H9 (cell line): ENCODE measurements around the gene SPCS2. TPM values are rescaled to one million over a fixed set of nuclear protein-coding genes. Genes with fewer than 3 reads are reported as not detected.

ENCODE experiments used
- DNase-seq: peaks from one replicate; pipeline ENCODE4 v3.0.0-alpha.2; 2017
- H2AFZ ChIP-seq: one replicate; pipeline ENCODE4 v1.6.1; 2013; ENCODE audit warnings: mild to moderate bottlenecking, low read length, control low read depth, moderate library complexity
- H2AK5ac ChIP-seq: 2 replicates; pipeline ENCODE4 v1.6.1; 2013; ENCODE audit warnings: low read length, control low read depth, mixed read lengths; ENCODE audit not compliant: insufficient read length
- H2BK120ac ChIP-seq: one replicate; pipeline ENCODE4 v1.6.1; 2013; ENCODE audit warnings: low read depth, mild to moderate bottlenecking, low read length, control low read depth, inconsistent platforms; ENCODE audit not compliant: poor library complexity, severe bottlenecking
- H2BK12ac ChIP-seq: 2 replicates; pipeline ENCODE4 v1.6.1; 2013; ENCODE audit warnings: low read length, control low read depth, mixed read lengths, low read depth; ENCODE audit not compliant: insufficient read length
- H2BK15ac ChIP-seq: 2 replicates; pipeline ENCODE4 v1.6.1; 2013; ENCODE audit warnings: low read depth, low read length, control low read depth
- H2BK20ac ChIP-seq: one replicate; pipeline ENCODE4 v1.6.1; 2013; ENCODE audit warnings: low read depth, mild to moderate bottlenecking, low read length, control low read depth, inconsistent platforms; ENCODE audit not compliant: poor library complexity, severe bottlenecking
- H2BK5ac ChIP-seq: 2 replicates; pipeline ENCODE4 v1.6.1; 2013; ENCODE audit warnings: low read length, control low read depth, mixed read lengths; ENCODE audit not compliant: insufficient read length
- H3K14ac ChIP-seq: 2 replicates; pipeline ENCODE4 v1.6.1; 2013; ENCODE audit warnings: low read length, control low read depth; ENCODE audit not compliant: insufficient read depth
- H3K18ac ChIP-seq: 2 replicates; pipeline ENCODE4 v1.6.1; 2013; ENCODE audit warnings: low read depth, mild to moderate bottlenecking, mixed read lengths, low read length, control low read depth; ENCODE audit not compliant: insufficient read length
- H3K23ac ChIP-seq: 2 replicates; pipeline ENCODE4 v1.6.1; 2013; ENCODE audit warnings: low read length, control low read depth, mixed read lengths, low read depth; ENCODE audit not compliant: insufficient read length
- H3K23me2 ChIP-seq: 2 replicates; pipeline ENCODE4 v1.6.1; 2013; ENCODE audit warnings: low read depth, mild to moderate bottlenecking, mixed read lengths, low read length, control low read depth; ENCODE audit not compliant: insufficient read length, poor library complexity, severe bottlenecking
- H3K27ac ChIP-seq: 2 replicates; pipeline ENCODE4 v1.5.1; 2013; ENCODE audit warnings: low read length, control low read depth, mixed read lengths, low read depth; ENCODE audit not compliant: insufficient read length
- H3K27me3 ChIP-seq: 2 replicates; pipeline ENCODE4 v1.6.1; 2013; ENCODE audit warnings: low read length, control low read depth, inconsistent platforms; ENCODE audit not compliant: insufficient read depth
- H3K4ac ChIP-seq: 2 replicates; pipeline ENCODE4 v1.6.1; 2013; ENCODE audit warnings: low read depth, mild to moderate bottlenecking, control low read depth, inconsistent platforms, low read length, moderate library complexity
- H3K4me1 ChIP-seq: 2 replicates; pipeline ENCODE4 v1.6.1; 2013; ENCODE audit warnings: low read length, control low read depth, inconsistent platforms; ENCODE audit not compliant: insufficient read depth
- H3K4me2 ChIP-seq: 2 replicates; pipeline ENCODE4 v1.6.1; 2013; ENCODE audit warnings: low read length, control low read depth, mixed read lengths; ENCODE audit not compliant: insufficient read length, insufficient read depth
- H3K56ac ChIP-seq: 2 replicates; pipeline ENCODE4 v1.6.1; 2013; ENCODE audit warnings: low read depth, mild to moderate bottlenecking, mixed read lengths, low read length, control low read depth; ENCODE audit not compliant: insufficient read length
- H3K79me1 ChIP-seq: 2 replicates; pipeline ENCODE4 v1.6.1; 2013; ENCODE audit warnings: low read depth, mild to moderate bottlenecking, moderate library complexity, low read length, control low read depth, inconsistent platforms; ENCODE audit not compliant: insufficient read depth, poor library complexity, severe bottlenecking
- H3K79me2 ChIP-seq: 2 replicates; pipeline ENCODE4 v1.6.1; 2013; ENCODE audit warnings: low read length, control low read depth, inconsistent platforms; ENCODE audit not compliant: insufficient read depth
- H3K9ac ChIP-seq: 2 replicates; pipeline ENCODE4 v1.6.1; 2013; ENCODE audit warnings: low read length, control low read depth, mixed read lengths; ENCODE audit not compliant: insufficient read length; ENCODE audit errors: extremely low read depth
- H3K9me3 ChIP-seq: one replicate; pipeline ENCODE4 v1.6.1; 2013; ENCODE audit warnings: low read depth, low read length, inconsistent platforms; ENCODE audit not compliant: control insufficient read depth
- H3T11ph ChIP-seq: one replicate; pipeline ENCODE4 v1.6.1; 2013; ENCODE audit warnings: mild to moderate bottlenecking, low read length, control low read depth, inconsistent platforms
- H4K20me1 ChIP-seq: one replicate; pipeline ENCODE4 v1.6.1; 2013; ENCODE audit not compliant: control insufficient read depth, insufficient read length, insufficient read depth
- H4K5ac ChIP-seq: 2 replicates; pipeline ENCODE4 v1.6.1; 2013; ENCODE audit warnings: low read depth, mild to moderate bottlenecking, mixed read lengths, low read length, control low read depth; ENCODE audit not compliant: insufficient read length
- H4K8ac ChIP-seq: replicated peaks from 2 replicates; pipeline ENCODE4 v1.6.1; 2013; ENCODE audit warnings: low read length, control low read depth, mixed read lengths, low read depth; ENCODE audit not compliant: insufficient read length
- H4K91ac ChIP-seq: 2 replicates; pipeline ENCODE4 v1.6.1; 2013; ENCODE audit warnings: low read depth, mild to moderate bottlenecking, moderate library complexity, mixed read lengths, low read length, control low read depth; ENCODE audit not compliant: insufficient read length
- H3K27ac Mint-ChIP-seq, 3 experiments: 2 replicates in 2 of 3; 3 replicates in 1 of 3; pipeline ENCODE4 v1.8.0; 2020 to 2021; ENCODE audit warnings: mixed read lengths in 3 of 3, mild to moderate bottlenecking in 1 of 3, moderate library complexity in 1 of 3
- H3K27me3 Mint-ChIP-seq: 2 replicates; pipeline ENCODE4 v1.8.0; 2021; ENCODE audit warnings: low read depth, mild to moderate bottlenecking, moderate library complexity, mixed read lengths
- H3K36me3 Mint-ChIP-seq, 3 experiments: 2 replicates in 2 of 3; 3 replicates in 1 of 3; pipeline ENCODE4 v1.8.0; 2020 to 2021; ENCODE audit warnings: low read depth in 3 of 3, mixed read lengths in 3 of 3; ENCODE audit not compliant: insufficient read depth in 1 of 3
- H3K4me1 Mint-ChIP-seq, 2 experiments: 2 replicates each; pipeline ENCODE4 v1.8.0; 2020; ENCODE audit warnings: mixed read lengths in 2 of 2
- H3K4me3 Mint-ChIP-seq, 2 experiments: 2 replicates in 1 of 2; 3 replicates in 1 of 2; pipeline ENCODE4 v1.8.0; 2020 to 2021; ENCODE audit warnings: mild to moderate bottlenecking in 2 of 2, mixed read lengths in 2 of 2, moderate library complexity in 1 of 2
- H3K9me3 Mint-ChIP-seq, 2 experiments: 2 replicates in 1 of 2; 3 replicates in 1 of 2; pipeline ENCODE4 v1.8.0; 2020; ENCODE audit warnings: mild to moderate bottlenecking in 2 of 2, mixed read lengths in 2 of 2, moderate library complexity in 1 of 2
- CTCF ChIP-seq: fragments of 200-600 bp; sonication (generic); conservative IDR thresholded peaks from 3 replicates; pipeline ENCODE4 v1.8.0; 2021; ENCODE audit warnings: antibody characterized with exemption, mild to moderate bottlenecking
- WGBS: extraction: QIAGEN DNeasy Blood & Tissue Kit; methylation state at CpG from one replicate; pipeline ENCODE4 v1.1.7; 2013; ENCODE audit warnings: missing lambda C conversion rate, low lambda C conversion rate, mixed read lengths; ENCODE audit not compliant: insufficient read length; ENCODE audit errors: extremely low coverage; 5-methylcytosine and 5-hydroxymethylcytosine counted together
- total RNA-seq: library from RNA; stranded (reverse); gene quantifications from 2 replicates; pipeline ENCODE4 v1.2.1, GENCODE V29; 2021

SPCS2 gene
- total RNA-seq, 1 experiment from 2014 or later = 144 TPM

GRCh38 chr11:75002516-75002915, 53.5 kb downstream of the SPCS2 start:
- Histone ChIP-seq H3K18ac (no peak overlapping the region), H3K9ac (no peak overlapping the region), H3K79me1 (no peaks in the 10 kb centered on the region), H4K5ac (no peak overlapping the region), H3K4ac (no peak overlapping the region), H2BK12ac (no peak overlapping the region), H3K27me3 (no peaks in the 10 kb centered on the region), H3K4me1 (no peaks in the 10 kb centered on the region), H3T11ph (no peak overlapping the region), H4K20me1 (no peaks in the 10 kb centered on the region), H2AFZ (no peak overlapping the region), H3K23me2 (no peaks in the 10 kb centered on the region), H3K79me2 (no peaks in the 10 kb centered on the region), H2BK120ac (no peak overlapping the region), H4K8ac (no peak overlapping the region), H3K9me3 (no peaks in the 10 kb centered on the region), H3K14ac (no peak overlapping the region), H2BK15ac (no peak overlapping the region), H3K4me2 (no peak overlapping the region), H3K23ac (no peak overlapping the region), H4K91ac (no peak overlapping the region), H2BK20ac (no peak overlapping the region), H3K27ac (no peak overlapping the region), H2BK5ac (no peak overlapping the region), H2AK5ac (no peak overlapping the region), H3K56ac (no peak overlapping the region)
- no CpG with 5 or more reads among the region's 1 CpG for WGBS
- no peak for DNase-seq
- Mint-ChIP-seq H3K27ac (no peak overlapping the region), H3K36me3 (peaks cover 8 to 36% (median 26%) of the 10 kb centered on the region in 3 experiments; a peak in 6 of 7 replicates), H3K9me3 (no peaks in the 10 kb centered on the region), H3K4me3 (no peak overlapping the region), H3K27me3 (no peaks in the 10 kb centered on the region), H3K4me1 (no peaks in the 10 kb centered on the region)
- TF ChIP-seq CTCF = no peak
